ENCODE data around the gene ITGBL1.

ITGBL1 gene

GRCh38 chr13:101552286-101552685 is 99.8 kb downstream of the ITGBL1 start:
- no peak for TF ChIP-seq CTCF (IDR thresholded peaks at IDR 0.05; ENCODE audit: low read length, missing control alignments)
- H3K4me3 ChIP-seq (replicated peaks; ENCODE audit: low read depth, low read length): no peak overlapping the region
- no peak for DNase-seq (ENCODE audit: low read depth)

- TF ChIP-seq CTCF (IDR thresholded peaks at IDR 0.05; ENCODE audit: low read length, missing control alignments): no peak
- peak; percentile 52 for DNase-seq (ENCODE audit: low read depth)
- H3K4me3 ChIP-seq (replicated peaks; ENCODE audit: low read depth, low read length): no peak overlapping the region
Observed at GRCh38 chr13:101552786-101553185, 100.3 kb downstream of the ITGBL1 start.

- no peak for TF ChIP-seq CTCF (IDR thresholded peaks at IDR 0.05; ENCODE audit: low read length, missing control alignments)
- DNase-seq (ENCODE audit: low read depth): no peak
- H3K4me3 ChIP-seq (replicated peaks; ENCODE audit: low read depth, low read length): no peak overlapping the region
Observed at GRCh38 chr13:101554420-101555125, 102.1 kb downstream of the ITGBL1 start.

GRCh38 chr13:101555610-101556009 is 103.1 kb downstream of the ITGBL1 start:
- TF ChIP-seq CTCF (IDR thresholded peaks at IDR 0.05; ENCODE audit: low read length, missing control alignments): no peak
- H3K4me3 ChIP-seq (replicated peaks; ENCODE audit: low read depth, low read length): no peak overlapping the region
- DNase-seq (ENCODE audit: low read depth): no peak

- no peak overlapping the region for H3K4me3 ChIP-seq (replicated peaks; ENCODE audit: low read depth, low read length)
- DNase-seq (ENCODE audit: low read depth): peak; percentile 21
- no peak for TF ChIP-seq CTCF (IDR thresholded peaks at IDR 0.05; ENCODE audit: low read length, missing control alignments)
Observed at GRCh38 chr13:101556676-101557123, 104.2 kb downstream of the ITGBL1 start.

- H3K4me3 ChIP-seq (replicated peaks; ENCODE audit: low read depth, low read length): no peak overlapping the region
- no peak for DNase-seq (ENCODE audit: low read depth)
- no peak for TF ChIP-seq CTCF (IDR thresholded peaks at IDR 0.05; ENCODE audit: low read length, missing control alignments)
Observed at GRCh38 chr13:101565317-101565716, 112.8 kb downstream of the ITGBL1 start.

- no peak overlapping the region for H3K4me3 ChIP-seq (replicated peaks; ENCODE audit: low read depth, low read length)
- no peak for TF ChIP-seq CTCF (IDR thresholded peaks at IDR 0.05; ENCODE audit: low read length, missing control alignments)
- no peak for DNase-seq (ENCODE audit: low read depth)
Observed at GRCh38 chr13:101567841-101568240, 115.4 kb downstream of the ITGBL1 start.

Data from fibroblast of pulmonary artery (primary cell).